A549 (cell line): ENCODE measurements around the gene SPAG4. TPM values are rescaled to one million over a fixed set of nuclear protein-coding genes. Genes with fewer than 3 reads are reported as not detected.

Source experiments
- ATAC-seq, 2 experiments: fragments of 200-7000 bp in 1 of 2; fragments of >200 bp in 1 of 2; cut with Nextera tagmentation in 1 of 2; cut with Tn5 transposase in 1 of 2; 3 replicates each; pipeline versions ENCODE4 v1.8.0 to v1.9.1; 2018 to 2020; ENCODE audit warnings: mild to moderate bottlenecking in 1 of 2, moderate library complexity in 1 of 2
- CTCF ChIA-PET: fragments of 300-600 bp; sonication (Branson Sonifier 250); formaldehyde crosslinking; extraction: SDS; loops from one replicate; lab custom pipeline; 2021; ENCODE audit warnings: antibody characterized with exemption, inconsistent platforms; lab: Yijun Ruan, JAX
- POLR2A ChIA-PET: fragments of 350-600 bp; formaldehyde crosslinking; extraction: SDS; loops from one replicate; lab custom pipeline; 2021; ENCODE audit warnings: antibody characterized with exemption, inconsistent platforms; lab: Yijun Ruan, JAX
- DNase-seq, 2 experiments: peaks; one replicate each; pipeline versions ENCODE4 v3.0.0 to v3.0.0-alpha.2; 2011 to 2016; ENCODE audit warnings: low read depth in 1 of 2, low spot score in 1 of 2
- FAIRE-seq: peaks from 2 replicates; lab custom pipeline; 2011; peaks lifted over from hg19 to GRCh38; lab: Jason Lieb, UNC
- H3K27ac ChIP-seq, 2 experiments: fragments of >200 bp; sonication (Bioruptor Twin); formaldehyde crosslinking; 3 replicates each; pipeline ENCODE4 v1.5.1; 2016 to 2017
- H3K4me1 ChIP-seq: fragments of >200 bp; sonication (Bioruptor Twin); formaldehyde crosslinking; 3 replicates; pipeline ENCODE4 v1.6.1; 2016
- H3K4me2 ChIP-seq: fragments of >200 bp; sonication (Bioruptor Twin); formaldehyde crosslinking; 3 replicates; pipeline ENCODE4 v1.6.1; 2016
- H3K4me3 ChIP-seq: fragments of >200 bp; sonication (Bioruptor Twin); formaldehyde crosslinking; 3 replicates; pipeline ENCODE4 v1.5.1; 2016
- H3K9me3 ChIP-seq: fragments of >200 bp; sonication (Bioruptor Twin); formaldehyde crosslinking; 3 replicates; pipeline ENCODE4 v1.6.1; 2016
- CBX8 ChIP-seq: fragments of 200-600 bp; sonication (generic); IDR thresholded peaks from 2 replicates; pipeline ENCODE4 v1.6.1; 2016
- CHD4 ChIP-seq: fragments of 200-600 bp; sonication (generic); IDR thresholded peaks from 2 replicates; pipeline ENCODE4 v1.6.1; 2016; ENCODE audit warnings: antibody characterized with exemption, mild to moderate bottlenecking, borderline replicate concordance
- EHMT2 ChIP-seq: fragments of 200-600 bp; sonication (generic); IDR thresholded peaks from 2 replicates; pipeline ENCODE4 v1.6.1; 2016; ENCODE audit warnings: antibody characterized with exemption, low read depth, mild to moderate bottlenecking, moderate library complexity
- GATA3 ChIP-seq: IDR thresholded peaks from 2 replicates; pipeline ENCODE4 v1.6.1; 2012; ENCODE audit warnings: borderline replicate concordance
- HOXA7 ChIP-seq: fragments of 250-450 bp; sonication (Bioruptor Pico); IDR thresholded peaks from 2 replicates; pipeline ENCODE4 v1.5.0; 2020; ENCODE audit warnings: mild to moderate bottlenecking, moderate library complexity
- HOXB13 ChIP-seq: fragments of 250-450 bp; sonication (Bioruptor Pico); IDR thresholded peaks from 2 replicates; pipeline ENCODE4 v1.5.0; 2020; ENCODE audit warnings: low read depth, mild to moderate bottlenecking, moderate library complexity
- JUN ChIP-seq, 2 experiments: fragments of >200 bp; sonication (Bioruptor Twin); formaldehyde crosslinking; IDR thresholded peaks; 2 replicates in 1 of 2; 3 replicates in 1 of 2; pipeline ENCODE4 v1.6.1; 2016 to 2017
- NR3C1 ChIP-seq: fragments of >200 bp; sonication (Bioruptor Twin); formaldehyde crosslinking; IDR thresholded peaks from 3 replicates; pipeline ENCODE4 v1.6.1; 2017
- POLR2A ChIP-seq: IDR thresholded peaks from 2 replicates; pipeline ENCODE4 v1.6.1; 2012; ENCODE audit warnings: mild to moderate bottlenecking, low read length
- POLR2AphosphoS2 ChIP-seq: conservative IDR thresholded peaks from 2 replicates; pipeline ENCODE4 v1.6.1; 2012; ENCODE audit warnings: low read length, improper control_type of control experiment, inconsistent platforms
- RAD21 ChIP-seq, 2 experiments: fragments of >200 bp in 1 of 2; sonication (Bioruptor Twin) in 1 of 2; formaldehyde crosslinking in 1 of 2; IDR thresholded peaks in 1 of 2; conservative IDR thresholded peaks in 1 of 2; 2 replicates in 1 of 2; 3 replicates in 1 of 2; pipeline ENCODE4 v1.6.1; 2012 to 2018; ENCODE audit warnings: inconsistent platforms in 1 of 2
- TFCP2L1 ChIP-seq: fragments of 250-450 bp; sonication (Bioruptor Pico); IDR thresholded peaks from 2 replicates; pipeline ENCODE4 v1.5.0; 2021; ENCODE audit warnings: mild to moderate bottlenecking
- ZC3H11A ChIP-seq: fragments of 450-650 bp; IDR thresholded peaks from 2 replicates; pipeline ENCODE4 v1.6.1; 2014; ENCODE audit warnings: antibody characterized with exemption, mild to moderate bottlenecking
- ZNF302 ChIP-seq: fragments of 250-450 bp; sonication (Bioruptor Pico); IDR thresholded peaks from 2 replicates; pipeline ENCODE4 v1.9.0; 2021; ENCODE audit warnings: inconsistent platforms, mild to moderate bottlenecking, moderate library complexity
- ZSCAN20 ChIP-seq: fragments of 250-450 bp; sonication (Bioruptor Pico); IDR thresholded peaks from 2 replicates; pipeline ENCODE4 v1.8.0; 2022; ENCODE audit warnings: mild to moderate bottlenecking, moderate library complexity
- WGBS: methylation state at CpG from one replicate; pipeline ENCODE4 v1.1.6; 2017; ENCODE audit errors: missing lambda C conversion rate; 5-methylcytosine and 5-hydroxymethylcytosine counted together
- polyA plus RNA-seq, 4 experiments: library from polyadenylated mRNA; depleted of rRNA in 3 of 4; stranded (reverse); fragments of >200 nt; fragmentation: RNase III in 1 of 4; extraction: RNeasy Plus Mini Kit Qiagen cat#74134 plus additional on column Dnase treatment in 1 of 4; gene quantifications; 2 replicates in 3 of 4; 3 replicates in 1 of 4; pipeline ENCODE4 v1.2.3, GENCODE V29; 2011 to 2017
- TF ChIP-seq, protein P1 (sequence below): fragments of >200 bp; sonication (Bioruptor Twin); formaldehyde crosslinking; IDR thresholded peaks from 3 replicates; pipeline ENCODE4 v1.6.1; 2016
- TF ChIP-seq, protein P2 (sequence below): fragments of 450-650 bp; IDR thresholded peaks from 2 replicates; pipeline ENCODE4 v1.6.1; 2014; ENCODE audit warnings: antibody characterized with exemption
- TF ChIP-seq, protein P3 (sequence below): fragments of 250-450 bp; sonication (Bioruptor Pico); IDR thresholded peaks from 2 replicates; pipeline ENCODE4 v1.5.0; 2020; ENCODE audit warnings: low read depth, mild to moderate bottlenecking, moderate library complexity
- TF ChIP-seq, protein P4 (sequence below): fragments of >200 bp; sonication (Bioruptor Twin); formaldehyde crosslinking; IDR thresholded peaks from 3 replicates; pipeline ENCODE4 v1.5.1; 2016
- TF ChIP-seq, protein P5 (sequence below): IDR thresholded peaks from 2 replicates; pipeline ENCODE4 v1.6.1; 2012
- TF ChIP-seq, protein P6 (sequence below): fragments of 200-600 bp; sonication (generic); IDR thresholded peaks from 2 replicates; pipeline ENCODE4 v1.6.1; 2016; ENCODE audit warnings: antibody characterized with exemption, mild to moderate bottlenecking, moderate library complexity
- TF ChIP-seq, protein P7 (sequence below): IDR thresholded peaks from 2 replicates; pipeline ENCODE4 v1.6.1; 2012

SPAG4 gene
- polyA plus RNA-seq, 2 of the 4 experiments (the other 2 are of a cell fraction) = 4.4 to 5.0 TPM

DNA sequence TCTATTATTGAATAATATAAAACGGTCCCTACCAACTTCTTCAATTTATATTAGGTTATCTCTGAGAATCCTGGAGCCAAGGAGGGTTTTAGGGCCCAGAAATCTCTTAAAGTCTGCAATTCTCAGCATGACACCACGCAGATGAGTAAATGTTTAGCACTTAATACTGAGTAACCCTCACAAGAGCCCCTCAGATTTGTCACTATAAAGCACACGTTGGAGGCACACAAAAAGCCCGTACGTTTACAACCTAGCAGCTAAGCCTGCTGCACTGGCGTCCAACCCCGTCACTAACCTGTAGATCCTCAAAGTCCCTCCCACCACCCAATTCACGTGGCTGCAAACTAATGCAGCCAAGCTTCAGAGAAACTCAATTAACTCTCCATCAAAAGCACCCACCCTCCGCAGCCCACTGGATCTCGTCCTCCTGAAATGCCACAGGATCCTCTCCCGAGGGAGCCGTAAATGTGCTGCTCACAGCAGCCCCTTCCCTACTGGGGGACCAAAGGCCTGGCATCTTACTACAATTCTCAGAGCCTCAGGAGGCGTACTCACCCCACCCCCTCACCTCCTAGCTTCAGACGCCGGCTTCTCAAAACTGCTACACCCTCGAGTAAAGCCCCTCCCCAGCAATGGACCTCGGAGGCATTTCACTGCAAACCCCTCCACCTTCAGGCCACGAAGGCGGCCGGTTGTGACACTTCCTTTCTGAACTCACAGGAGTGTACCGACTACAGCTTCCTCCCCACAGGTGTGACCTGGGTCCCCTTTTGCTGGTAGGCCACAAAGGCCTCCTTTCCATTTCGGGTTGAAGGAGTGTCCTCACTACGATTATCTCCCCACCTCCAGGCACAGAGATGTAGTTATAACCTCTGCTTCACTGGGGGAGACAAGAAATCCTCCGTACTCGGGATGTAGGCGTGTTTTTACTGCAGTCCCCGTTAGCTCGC lies 48.2 kb downstream of the SPAG4 start:
- ChIA-PET CTCF (interaction anchor here (0.6 to 1.7 kb wide), 6 partner anchors 19 to 801 kb away, joined by 3 to 5 read pairs (median 4); no protein-coding TSS in a partner anchor), POLR2A (interaction anchor here (0.6 to 4.0 kb wide), 12 partner anchors 9 to 290 kb away, joined by 3 to 51 read pairs (median 4); partner anchors contain the start of genes NFS1, PHF20, RBM39 and ROMO1)
- H3K27ac ChIP-seq = peak overlapping the region; percentile 94 to 99
- DNase-seq (peak; percentile 51 to 54), ATAC-seq (peak; percentile 47 to 63), FAIRE-seq (no peak)
- peaks cover 31% of the 10 kb centered on the region for H3K4me1 ChIP-seq
- peak overlapping the region; percentile 97 for H3K4me2 ChIP-seq
- 3% methylated on average over 27 of the region's 28 CpGs for WGBS
- H3K9me3 ChIP-seq = no peaks in the 10 kb centered on the region
- peak; percentile 36; the same call in 1 of the 2 replicates for TF ChIP-seq HOXA7 (CRISPR knock-in tag)
- TF ChIP-seq POLR2A = 0 out of 2 replicates have a peak, but pooled peaks have one; percentile 14
- no peak for TF ChIP-seq CHD4
- H3K4me3 ChIP-seq = peak overlapping the region; percentile 91

DNA sequence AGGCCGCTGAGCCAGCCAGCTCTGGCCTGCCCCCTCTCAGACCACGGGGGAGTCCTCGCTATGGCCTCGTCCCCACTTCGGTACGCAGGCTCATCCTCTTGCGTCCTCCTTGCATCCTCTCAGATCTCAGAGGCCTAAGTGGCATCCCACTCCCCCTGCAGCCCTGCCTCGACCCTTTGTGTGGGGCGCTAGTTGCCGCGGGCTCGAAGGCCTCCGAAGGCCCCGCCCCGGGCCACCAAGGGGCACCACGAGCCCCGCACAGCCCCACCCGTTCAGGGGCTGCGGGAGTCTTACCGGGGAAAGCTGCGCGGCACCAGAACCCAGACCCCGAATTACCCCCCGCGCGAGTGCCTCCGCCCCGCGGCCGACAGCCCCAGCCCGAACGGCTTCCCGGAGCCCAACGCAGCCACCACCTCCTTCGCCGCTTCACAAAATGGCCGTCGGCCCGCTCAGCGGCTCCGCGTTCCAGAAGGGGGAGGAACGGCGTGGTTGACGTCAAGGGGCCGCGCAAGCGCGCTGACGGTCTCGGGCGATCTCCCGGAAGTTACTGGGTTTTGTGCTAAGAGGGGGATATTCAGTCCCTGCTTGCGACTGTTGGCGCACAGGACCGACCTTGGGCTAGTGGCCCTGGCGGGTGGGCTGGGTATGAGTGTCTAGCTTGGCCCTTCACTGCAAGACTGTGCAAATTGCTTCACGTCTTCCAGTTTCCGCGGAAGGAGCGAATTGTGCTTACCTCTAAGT lies 49.0 kb downstream of the SPAG4 start, which contains the start of the genes CPNE1 and RBM12:
TSS of gene CPNE1 (minus strand) at position 435 of the 741 bp plus-strand sequence. CDS start 31,977 bp downstream, outside the sequence.
TSS of gene RBM12 (minus strand) at position 435 of the 741 bp plus-strand sequence. CDS start 9,578 bp downstream, outside the sequence.
- 4% methylated on average over 16 of the region's 61 CpGs for WGBS
- Histone ChIP-seq H3K4me3 (peak within 1 kb of the TSS; percentile 91), H3K4me1 (peaks cover 31% of the 10 kb centered on the region), H3K9me3 (no peaks in the 10 kb centered on the region), H3K4me2 (peak within 1 kb of the TSS; percentile 97), H3K27ac (peak within 1 kb of the TSS; percentile 94 to 99)
- FAIRE-seq = no peak
- POLR2A ChIA-PET = interaction anchor here (0.6 to 4.0 kb wide), 9 partner anchors 10 to 220 kb away, joined by 3 to 51 read pairs (median 4); partner anchors contain the start of genes NFS1, PHF20, RBM39 and ROMO1
- CTCF ChIA-PET = interaction anchor here (1.2 to 1.7 kb wide), 6 partner anchors 20 to 290 kb away, joined by 3 to 5 read pairs (median 4); partner anchors contain the start of gene SCAND1
- ATAC-seq = peak; percentile 93 to 95
- peak; percentile 95 to 98 for DNase-seq
- TF ChIP-seq, protein P1, sequence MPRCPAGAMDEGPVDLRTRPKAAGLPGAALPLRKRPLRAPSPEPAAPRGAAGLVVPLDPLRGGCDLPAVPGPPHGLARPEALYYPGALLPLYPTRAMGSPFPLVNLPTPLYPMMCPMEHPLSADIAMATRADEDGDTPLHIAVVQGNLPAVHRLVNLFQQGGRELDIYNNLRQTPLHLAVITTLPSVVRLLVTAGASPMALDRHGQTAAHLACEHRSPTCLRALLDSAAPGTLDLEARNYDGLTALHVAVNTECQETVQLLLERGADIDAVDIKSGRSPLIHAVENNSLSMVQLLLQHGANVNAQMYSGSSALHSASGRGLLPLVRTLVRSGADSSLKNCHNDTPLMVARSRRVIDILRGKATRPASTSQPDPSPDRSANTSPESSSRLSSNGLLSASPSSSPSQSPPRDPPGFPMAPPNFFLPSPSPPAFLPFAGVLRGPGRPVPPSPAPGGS = peak; percentile 81; the same call in 1 of the 3 replicates
- no peak for TF ChIP-seq CBX8
- TF ChIP-seq ZNF302 (CRISPR knock-in tag) = no peak
- no peak for TF ChIP-seq CHD4
- peak; percentile 26; the same call in 1 of the 2 replicates for TF ChIP-seq GATA3
- TF ChIP-seq HOXA7 (CRISPR knock-in tag) = no peak; the same call in 1 of the 2 replicates
- TF ChIP-seq, protein P2, sequence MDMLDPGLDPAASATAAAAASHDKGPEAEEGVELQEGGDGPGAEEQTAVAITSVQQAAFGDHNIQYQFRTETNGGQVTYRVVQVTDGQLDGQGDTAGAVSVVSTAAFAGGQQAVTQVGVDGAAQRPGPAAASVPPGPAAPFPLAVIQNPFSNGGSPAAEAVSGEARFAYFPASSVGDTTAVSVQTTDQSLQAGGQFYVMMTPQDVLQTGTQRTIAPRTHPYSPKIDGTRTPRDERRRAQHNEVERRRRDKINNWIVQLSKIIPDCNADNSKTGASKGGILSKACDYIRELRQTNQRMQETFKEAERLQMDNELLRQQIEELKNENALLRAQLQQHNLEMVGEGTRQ = no peak
- TF ChIP-seq, protein P3, sequence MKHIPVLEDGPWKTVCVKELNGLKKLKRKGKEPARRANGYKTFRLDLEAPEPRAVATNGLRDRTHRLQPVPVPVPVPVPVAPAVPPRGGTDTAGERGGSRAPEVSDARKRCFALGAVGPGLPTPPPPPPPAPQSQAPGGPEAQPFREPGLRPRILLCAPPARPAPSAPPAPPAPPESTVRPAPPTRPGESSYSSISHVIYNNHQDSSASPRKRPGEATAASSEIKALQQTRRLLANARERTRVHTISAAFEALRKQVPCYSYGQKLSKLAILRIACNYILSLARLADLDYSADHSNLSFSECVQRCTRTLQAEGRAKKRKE (CRISPR knock-in tag) = no peak
- TF ChIP-seq, protein P4, sequence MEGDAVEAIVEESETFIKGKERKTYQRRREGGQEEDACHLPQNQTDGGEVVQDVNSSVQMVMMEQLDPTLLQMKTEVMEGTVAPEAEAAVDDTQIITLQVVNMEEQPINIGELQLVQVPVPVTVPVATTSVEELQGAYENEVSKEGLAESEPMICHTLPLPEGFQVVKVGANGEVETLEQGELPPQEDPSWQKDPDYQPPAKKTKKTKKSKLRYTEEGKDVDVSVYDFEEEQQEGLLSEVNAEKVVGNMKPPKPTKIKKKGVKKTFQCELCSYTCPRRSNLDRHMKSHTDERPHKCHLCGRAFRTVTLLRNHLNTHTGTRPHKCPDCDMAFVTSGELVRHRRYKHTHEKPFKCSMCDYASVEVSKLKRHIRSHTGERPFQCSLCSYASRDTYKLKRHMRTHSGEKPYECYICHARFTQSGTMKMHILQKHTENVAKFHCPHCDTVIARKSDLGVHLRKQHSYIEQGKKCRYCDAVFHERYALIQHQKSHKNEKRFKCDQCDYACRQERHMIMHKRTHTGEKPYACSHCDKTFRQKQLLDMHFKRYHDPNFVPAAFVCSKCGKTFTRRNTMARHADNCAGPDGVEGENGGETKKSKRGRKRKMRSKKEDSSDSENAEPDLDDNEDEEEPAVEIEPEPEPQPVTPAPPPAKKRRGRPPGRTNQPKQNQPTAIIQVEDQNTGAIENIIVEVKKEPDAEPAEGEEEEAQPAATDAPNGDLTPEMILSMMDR = no peak
- TF ChIP-seq HOXB13 (CRISPR knock-in tag) = 0 out of 2 replicates have a peak, but pooled peaks have one; percentile 48
- no peak for TF ChIP-seq ZSCAN20 (CRISPR knock-in tag)
- TF ChIP-seq, protein P5, sequence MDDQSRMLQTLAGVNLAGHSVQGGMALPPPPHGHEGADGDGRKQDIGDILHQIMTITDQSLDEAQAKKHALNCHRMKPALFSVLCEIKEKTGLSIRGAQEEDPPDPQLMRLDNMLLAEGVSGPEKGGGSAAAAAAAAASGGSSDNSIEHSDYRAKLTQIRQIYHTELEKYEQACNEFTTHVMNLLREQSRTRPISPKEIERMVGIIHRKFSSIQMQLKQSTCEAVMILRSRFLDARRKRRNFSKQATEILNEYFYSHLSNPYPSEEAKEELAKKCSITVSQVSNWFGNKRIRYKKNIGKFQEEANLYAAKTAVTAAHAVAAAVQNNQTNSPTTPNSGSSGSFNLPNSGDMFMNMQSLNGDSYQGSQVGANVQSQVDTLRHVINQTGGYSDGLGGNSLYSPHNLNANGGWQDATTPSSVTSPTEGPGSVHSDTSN = peak; percentile 53; the same call in 1 of the 2 replicates
- TF ChIP-seq, protein P6, sequence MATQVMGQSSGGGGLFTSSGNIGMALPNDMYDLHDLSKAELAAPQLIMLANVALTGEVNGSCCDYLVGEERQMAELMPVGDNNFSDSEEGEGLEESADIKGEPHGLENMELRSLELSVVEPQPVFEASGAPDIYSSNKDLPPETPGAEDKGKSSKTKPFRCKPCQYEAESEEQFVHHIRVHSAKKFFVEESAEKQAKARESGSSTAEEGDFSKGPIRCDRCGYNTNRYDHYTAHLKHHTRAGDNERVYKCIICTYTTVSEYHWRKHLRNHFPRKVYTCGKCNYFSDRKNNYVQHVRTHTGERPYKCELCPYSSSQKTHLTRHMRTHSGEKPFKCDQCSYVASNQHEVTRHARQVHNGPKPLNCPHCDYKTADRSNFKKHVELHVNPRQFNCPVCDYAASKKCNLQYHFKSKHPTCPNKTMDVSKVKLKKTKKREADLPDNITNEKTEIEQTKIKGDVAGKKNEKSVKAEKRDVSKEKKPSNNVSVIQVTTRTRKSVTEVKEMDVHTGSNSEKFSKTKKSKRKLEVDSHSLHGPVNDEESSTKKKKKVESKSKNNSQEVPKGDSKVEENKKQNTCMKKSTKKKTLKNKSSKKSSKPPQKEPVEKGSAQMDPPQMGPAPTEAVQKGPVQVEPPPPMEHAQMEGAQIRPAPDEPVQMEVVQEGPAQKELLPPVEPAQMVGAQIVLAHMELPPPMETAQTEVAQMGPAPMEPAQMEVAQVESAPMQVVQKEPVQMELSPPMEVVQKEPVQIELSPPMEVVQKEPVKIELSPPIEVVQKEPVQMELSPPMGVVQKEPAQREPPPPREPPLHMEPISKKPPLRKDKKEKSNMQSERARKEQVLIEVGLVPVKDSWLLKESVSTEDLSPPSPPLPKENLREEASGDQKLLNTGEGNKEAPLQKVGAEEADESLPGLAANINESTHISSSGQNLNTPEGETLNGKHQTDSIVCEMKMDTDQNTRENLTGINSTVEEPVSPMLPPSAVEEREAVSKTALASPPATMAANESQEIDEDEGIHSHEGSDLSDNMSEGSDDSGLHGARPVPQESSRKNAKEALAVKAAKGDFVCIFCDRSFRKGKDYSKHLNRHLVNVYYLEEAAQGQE = peak; percentile 19; the same call in 1 of the 2 replicates
- TF ChIP-seq POLR2AphosphoS2 = no peak
- no peak for TF ChIP-seq RAD21 (conservative IDR thresholded peaks at IDR 0.05 in 1 of 2, IDR thresholded peaks at IDR 0.05 in 1 of 2)
- TF ChIP-seq EHMT2 = no peak
- TF ChIP-seq, protein P7, sequence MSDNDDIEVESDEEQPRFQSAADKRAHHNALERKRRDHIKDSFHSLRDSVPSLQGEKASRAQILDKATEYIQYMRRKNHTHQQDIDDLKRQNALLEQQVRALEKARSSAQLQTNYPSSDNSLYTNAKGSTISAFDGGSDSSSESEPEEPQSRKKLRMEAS = peak; percentile 89
- no peak for TF ChIP-seq NR3C1
- TF ChIP-seq JUN (IDR thresholded peaks at IDR 0.05) = peak; percentile 89 to 98
- TF ChIP-seq TFCP2L1 (CRISPR knock-in tag) = no peak; the same call in 1 of the 2 replicates
- TF ChIP-seq ZC3H11A = no peak
